AG10803 (cell line): ENCODE data around the gene SNCB.
A peak's percentile ranks its signal among the peaks of the same experiment; 100 is the strongest.

Source experiments
- DNase-seq: peaks from one replicate; pipeline ENCODE4 v3.0.0; 2010; ENCODE audit warnings: low read depth
- H3K4me3 ChIP-seq: 2 replicates; pipeline ENCODE4 v1.5.1; 2011; ENCODE audit warnings: mild to moderate bottlenecking, low read length, control low read depth
- TF ChIP-seq, protein P1 (sequence below): conservative IDR thresholded peaks from 2 replicates; pipeline ENCODE4 v1.5.1; 2011; ENCODE audit warnings: mild to moderate bottlenecking, low read length, control low read depth, inconsistent platforms

SNCB gene

DNA sequence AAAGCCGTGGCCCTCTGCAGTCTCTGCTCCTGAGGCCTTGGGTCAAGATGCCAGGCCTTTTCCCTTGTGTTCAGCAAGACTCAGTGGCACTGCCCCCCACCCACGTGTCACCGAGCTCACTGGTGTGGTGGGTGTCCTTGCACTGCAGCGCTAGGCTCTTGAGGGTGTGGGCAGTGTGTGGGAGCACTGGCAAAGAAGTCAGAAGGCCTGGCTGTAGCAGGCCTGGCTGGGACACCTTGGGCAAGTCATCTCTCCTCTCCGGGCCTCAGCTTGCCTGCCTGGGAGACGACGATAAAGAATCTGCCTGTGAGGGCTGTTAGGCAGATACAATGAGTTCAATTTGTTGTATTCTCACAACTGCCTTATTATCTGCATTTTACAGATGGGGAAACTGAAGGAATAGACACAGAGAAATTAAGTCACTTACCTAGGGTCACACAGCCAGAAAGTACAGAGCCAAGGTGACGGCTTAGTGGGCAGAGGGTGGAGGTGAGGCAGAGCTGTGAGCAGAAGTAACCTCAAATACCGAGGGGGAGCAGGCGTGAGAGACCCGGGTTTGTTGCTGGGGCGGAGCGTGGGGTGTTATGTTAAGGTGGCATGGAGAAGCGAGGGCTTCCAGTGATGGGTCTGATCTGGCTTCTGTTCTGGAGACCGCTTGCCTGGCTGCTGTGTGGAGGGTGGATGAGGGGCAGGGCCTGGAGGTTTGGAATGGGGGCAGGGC, 18.3 kb upstream of the SNCB start:
- DNase-seq, result no peak
- TF ChIP-seq, protein P1, sequence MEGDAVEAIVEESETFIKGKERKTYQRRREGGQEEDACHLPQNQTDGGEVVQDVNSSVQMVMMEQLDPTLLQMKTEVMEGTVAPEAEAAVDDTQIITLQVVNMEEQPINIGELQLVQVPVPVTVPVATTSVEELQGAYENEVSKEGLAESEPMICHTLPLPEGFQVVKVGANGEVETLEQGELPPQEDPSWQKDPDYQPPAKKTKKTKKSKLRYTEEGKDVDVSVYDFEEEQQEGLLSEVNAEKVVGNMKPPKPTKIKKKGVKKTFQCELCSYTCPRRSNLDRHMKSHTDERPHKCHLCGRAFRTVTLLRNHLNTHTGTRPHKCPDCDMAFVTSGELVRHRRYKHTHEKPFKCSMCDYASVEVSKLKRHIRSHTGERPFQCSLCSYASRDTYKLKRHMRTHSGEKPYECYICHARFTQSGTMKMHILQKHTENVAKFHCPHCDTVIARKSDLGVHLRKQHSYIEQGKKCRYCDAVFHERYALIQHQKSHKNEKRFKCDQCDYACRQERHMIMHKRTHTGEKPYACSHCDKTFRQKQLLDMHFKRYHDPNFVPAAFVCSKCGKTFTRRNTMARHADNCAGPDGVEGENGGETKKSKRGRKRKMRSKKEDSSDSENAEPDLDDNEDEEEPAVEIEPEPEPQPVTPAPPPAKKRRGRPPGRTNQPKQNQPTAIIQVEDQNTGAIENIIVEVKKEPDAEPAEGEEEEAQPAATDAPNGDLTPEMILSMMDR, result no peak
- peak overlapping the region; percentile 87 for H3K4me3 ChIP-seq

DNA sequence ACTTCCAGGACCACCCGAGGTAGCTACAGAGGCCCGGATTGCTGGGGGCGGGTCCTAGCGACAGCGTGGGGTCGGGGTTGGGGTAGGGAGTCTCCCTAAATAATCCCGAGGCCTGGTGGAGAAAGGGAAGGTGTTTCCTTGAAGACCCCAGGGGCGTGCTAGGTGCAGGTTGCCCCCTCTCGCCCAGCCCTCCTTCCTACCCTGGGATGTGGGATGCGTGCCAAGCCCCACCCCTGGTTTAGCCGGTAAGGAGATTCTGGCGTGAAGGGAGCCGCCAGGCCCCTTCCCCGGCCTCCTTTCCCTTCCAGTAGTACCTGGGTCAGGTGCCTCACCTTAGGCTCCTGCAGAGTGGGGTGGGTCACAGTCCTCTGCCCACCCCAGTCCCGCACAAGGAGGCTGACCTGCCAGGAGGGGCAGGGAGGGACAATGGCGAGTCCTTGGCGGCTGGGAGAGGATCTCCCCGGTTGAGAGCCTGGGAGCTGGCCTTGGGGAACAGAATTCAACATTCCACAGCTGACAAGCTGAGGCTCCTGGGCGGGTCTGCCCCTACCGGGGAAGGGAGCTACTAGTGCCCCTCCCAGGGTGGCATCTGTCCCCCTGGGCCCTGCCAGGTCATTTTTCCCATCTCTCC, 17.6 kb upstream of the SNCB start:
- DNase-seq, result no peak
- TF ChIP-seq, protein P1, result no peak
- peak overlapping the region; percentile 87 for H3K4me3 ChIP-seq

DNA sequence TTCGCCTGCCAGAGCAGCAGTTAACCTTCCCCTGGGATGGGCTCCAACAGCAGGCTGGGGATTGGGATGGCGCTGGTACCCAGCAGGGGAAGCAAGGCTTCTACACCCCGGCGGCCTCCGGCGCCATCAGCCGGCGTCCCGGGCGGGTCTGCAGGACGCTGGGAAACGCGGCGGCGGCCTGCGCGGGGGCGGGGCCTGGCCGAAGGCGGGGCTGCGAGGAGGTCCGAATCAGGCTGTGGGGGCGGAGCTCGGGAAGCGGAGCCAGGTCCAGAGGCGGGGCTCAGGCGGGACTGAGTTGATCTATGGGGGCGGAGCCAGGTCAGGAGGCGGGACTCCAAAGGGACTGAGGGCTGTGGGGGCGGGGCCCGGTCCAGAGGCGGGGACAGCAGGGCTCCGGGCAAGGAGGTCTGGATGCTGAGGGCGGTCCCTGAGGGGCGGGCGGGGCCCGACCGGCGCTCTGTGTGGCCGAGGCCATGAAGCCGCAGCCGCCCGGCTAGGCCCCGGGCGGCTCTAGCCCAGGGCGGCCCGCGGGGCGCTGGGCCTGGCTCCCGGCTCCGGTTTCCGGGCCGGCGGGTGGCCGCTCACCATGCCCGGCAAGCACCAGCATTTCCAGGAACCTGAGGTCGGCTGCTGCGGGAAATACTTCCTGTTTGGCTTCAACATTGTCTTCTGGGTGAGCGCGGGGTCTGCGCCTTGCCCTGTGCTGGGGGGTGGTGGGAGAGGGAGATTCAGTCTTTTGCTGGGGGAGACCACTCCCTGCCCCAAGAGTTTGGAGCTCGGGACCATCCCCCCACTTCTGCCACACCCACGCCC, 16.9 kb upstream of the SNCB start, which contains the start of gene TSPAN17:
TSPAN17 (plus strand) TSS at position 455 of the 813 bp plus-strand sequence; CDS start at position 587, 132 bp downstream.
- peak; percentile 98 for DNase-seq
- TF ChIP-seq, protein P1, result peak; percentile 31
- H3K4me3 ChIP-seq, result peak within 1 kb of the TSS; percentile 87

GRCh38 chr5:176646707-176647029, 16.3 kb upstream of the SNCB start:
- no peak for DNase-seq
- TF ChIP-seq, protein P1, result no peak
- H3K4me3 ChIP-seq, result peak overlapping the region; percentile 57

- no peak for DNase-seq
- TF ChIP-seq, protein P1, result no peak
- H3K4me3 ChIP-seq, result no peak overlapping the region
Measured at GRCh38 chr5:176646049-176646706, 15.8 kb upstream of the SNCB start.

GRCh38 chr5:176644878-176645670, 14.7 kb upstream of the SNCB start:
- TF ChIP-seq, protein P1, result no peak
- no peak overlapping the region for H3K4me3 ChIP-seq
- no peak for DNase-seq
